Epidermal melanocyte (primary cell): ENCODE measurements around the gene TGFB2.

ENCODE experiments used
- DNase-seq: peaks from one replicate; pipeline ENCODE4 v3.0.0; 2011; ENCODE audit warnings: low spot score; ENCODE audit not compliant: insufficient read length

TGFB2 gene

DNA sequence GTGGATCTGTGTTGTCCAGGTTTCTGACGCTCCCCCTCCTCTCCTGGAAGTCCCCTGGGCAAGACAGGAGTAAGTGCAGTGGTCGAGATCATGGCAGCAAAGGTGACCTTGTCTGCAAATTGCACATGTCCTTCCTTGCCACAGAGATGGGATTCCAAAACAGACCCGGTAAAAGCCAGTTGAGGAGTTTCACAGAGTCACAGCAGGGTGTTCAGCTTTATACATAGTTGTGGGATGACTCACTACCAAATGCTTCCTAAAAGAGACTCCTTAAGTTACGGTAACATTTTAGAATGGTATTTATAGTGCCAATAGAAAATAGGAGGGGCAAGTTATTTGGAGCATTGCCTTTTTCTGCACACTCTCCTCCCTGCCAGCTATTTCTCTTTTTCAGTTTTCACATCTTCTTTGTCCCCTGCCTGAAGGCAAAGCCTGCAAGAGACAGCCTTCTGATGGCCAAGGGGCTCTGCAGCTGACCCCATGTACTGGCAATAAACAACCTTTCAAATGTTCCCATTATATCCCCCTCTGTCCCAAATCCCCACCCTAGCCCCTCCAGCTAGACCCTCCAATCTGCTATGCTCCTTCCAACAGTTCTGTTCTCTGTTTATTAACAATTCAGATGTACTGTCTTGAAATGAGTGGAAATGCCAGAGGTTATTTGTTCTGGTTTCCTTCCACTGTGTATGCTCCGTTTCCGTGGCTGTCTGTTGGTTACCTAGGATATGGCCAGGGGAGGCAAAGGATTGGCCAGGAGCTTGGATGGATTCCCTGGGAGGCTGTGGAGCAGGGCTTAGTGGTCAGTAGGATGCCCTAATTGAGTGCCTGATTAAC is 115.0 kb downstream of the TGFB2 start:
- peak; percentile 50 for DNase-seq

GRCh38 chr1:218461351-218461750 is 116.2 kb downstream of the TGFB2 start:
- DNase-seq, result no peak

- no peak for DNase-seq
These were observed 117.0 kb downstream of the TGFB2 start for GRCh38 chr1:218462116-218462515.

DNA sequence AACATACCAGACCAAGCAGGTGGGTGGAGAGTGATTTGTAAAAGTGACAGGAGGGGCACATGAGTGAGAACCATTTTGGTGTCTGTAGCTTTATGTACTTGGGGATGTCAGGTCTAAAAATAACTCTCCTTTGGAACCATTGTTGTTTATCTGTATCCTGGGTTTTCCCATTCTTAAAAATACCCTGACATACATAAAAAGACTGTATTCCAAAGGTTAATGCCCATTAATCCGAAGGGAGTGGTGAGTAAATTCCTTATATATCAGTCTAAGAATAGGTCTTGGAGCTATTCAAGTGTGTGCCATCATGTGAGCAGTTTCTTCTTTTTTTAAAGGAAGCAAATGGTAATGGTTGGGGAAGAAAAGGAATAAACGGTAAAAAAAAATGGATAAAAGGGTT is 117.5 kb downstream of the TGFB2 start:
- no peak for DNase-seq

DNA sequence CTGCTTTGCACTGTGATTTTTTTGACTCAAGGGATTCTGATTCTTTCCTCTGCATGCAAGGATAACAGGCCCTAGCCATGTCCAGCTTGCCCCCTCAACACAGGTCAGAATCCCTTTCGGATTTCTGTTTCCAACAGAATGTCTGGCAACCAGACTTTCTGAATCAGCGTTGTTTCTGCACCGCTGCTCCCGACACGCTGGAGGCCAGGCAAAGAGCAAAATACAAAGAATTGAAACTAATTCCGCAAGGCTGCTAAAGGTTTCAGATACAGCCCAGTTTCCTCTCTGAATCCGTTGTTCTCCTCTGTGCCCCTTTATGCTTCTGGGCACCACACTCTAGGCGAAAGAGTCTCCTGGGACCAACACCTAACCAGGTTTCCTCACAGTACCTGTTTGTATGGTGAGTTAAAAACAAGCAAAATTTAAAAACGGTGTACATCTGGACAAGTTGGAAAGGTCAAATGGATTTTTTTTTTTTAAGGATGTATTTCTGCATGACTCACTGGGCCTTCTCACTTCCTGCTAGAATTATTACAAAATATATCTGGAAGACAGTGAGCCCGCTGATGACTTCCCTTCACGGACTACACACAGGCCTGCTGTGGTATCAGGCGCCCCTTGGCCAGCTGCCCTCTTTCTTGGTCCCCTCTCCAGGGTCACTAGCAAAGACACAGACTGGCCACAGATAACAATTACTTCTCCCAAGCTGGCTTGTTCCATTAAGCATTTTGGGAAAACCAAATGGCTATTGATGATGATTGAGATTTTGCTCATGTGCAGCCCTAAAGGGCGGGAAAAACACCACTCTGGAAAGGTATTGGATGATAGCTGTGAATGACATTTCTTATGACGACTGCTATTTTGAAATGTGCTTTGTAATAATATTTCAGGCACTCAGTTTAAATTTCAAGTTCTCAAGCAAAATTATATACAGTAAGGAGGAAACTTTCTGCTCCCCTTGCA is 118.3 kb downstream of the TGFB2 start:
- DNase-seq, result no peak

DNA sequence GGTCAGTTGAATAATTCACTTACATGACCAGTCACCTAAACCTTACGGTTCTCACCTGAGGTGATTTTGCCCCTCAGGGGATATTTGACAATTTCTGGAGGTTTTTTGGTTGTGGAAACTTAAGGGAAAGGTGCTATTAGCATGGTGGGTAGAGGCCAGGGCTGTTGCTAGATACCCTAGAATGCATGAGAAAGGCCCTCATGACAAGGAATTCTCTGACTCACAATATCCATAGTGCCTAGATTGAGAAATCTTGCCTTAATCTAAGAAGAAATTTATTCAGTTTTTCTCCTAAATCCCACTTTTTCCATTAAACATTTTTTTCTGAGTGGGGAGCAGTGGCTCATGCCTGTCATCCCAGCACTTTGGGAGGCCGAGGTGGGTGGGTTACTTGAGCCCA is 119.7 kb downstream of the TGFB2 start:
- DNase-seq, result no peak

DNA sequence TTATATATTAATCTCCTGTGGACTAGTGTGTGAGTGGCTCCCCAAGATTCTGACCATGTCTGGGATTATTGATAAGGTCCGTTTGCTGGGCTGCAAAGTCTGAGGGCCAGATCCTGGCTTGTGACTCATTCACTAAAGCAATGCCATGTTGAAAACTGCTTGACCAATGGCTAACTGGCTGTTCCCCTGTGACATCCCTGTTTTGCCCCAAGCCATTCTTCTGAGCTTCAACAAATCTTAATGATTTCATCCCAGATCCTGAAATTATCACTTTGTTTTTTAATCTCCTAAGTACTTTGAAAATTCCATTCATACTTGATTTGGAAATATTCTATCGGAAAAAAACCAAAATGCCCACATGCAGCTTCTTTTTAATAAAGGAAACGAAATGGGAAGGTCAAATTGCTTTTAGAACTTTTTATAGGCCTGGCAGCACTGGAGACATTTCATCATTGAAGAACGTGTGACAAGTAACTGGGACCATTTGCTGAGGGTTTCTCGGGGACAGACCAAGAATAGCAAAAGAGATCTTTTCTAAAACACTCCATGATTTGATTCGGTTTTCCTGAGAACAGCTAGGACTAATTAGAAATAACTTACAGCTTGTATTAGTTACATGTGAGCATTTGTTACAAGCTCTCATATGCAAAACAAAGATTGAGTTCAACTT is 121.3 kb downstream of the TGFB2 start:
- no peak for DNase-seq

- no peak for DNase-seq
These were observed 122.3 kb downstream of the TGFB2 start for GRCh38 chr1:218467101-218468072.

GRCh38 chr1:218468711-218469110 is 123.6 kb downstream of the TGFB2 start:
- no peak for DNase-seq

DNA sequence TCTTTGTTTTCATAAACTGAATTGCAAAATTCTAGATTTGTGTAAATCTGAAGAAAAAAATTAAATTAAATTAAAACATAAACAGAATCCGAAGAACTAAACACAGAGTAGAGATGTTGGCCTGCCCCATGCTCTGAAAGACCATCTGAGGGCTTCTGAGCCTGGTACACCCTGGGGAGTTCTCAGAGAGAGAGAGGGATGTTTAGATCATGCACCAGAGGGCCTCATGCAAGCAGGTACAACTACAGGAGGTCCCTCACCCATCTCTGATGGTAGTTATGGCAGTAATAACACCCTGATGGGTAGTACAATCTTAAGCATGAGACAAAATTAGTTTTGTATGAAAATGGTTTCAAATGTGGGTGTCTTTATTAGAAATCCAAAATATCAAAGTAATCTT is 127.7 kb downstream of the TGFB2 start:
- DNase-seq, result no peak

DNA sequence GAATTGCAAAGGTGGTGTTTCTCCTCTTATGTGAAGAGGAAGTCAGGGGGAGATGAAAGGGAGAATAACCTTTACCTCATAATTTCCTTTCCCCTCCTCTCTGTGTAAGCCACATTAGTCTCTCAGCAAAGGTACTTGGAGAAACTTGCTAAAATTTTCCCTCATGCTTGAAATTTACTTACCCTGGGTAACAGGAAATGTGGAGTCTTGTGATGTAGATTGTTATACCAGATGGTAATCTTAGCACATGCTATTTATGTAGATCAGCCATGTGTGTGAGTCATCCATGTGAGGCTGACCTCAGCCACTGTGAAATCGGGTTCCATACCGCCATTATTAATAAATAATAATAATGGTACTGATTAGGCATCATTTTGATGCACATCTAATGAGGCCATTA is 128.4 kb downstream of the TGFB2 start:
- DNase-seq, result no peak

DNA sequence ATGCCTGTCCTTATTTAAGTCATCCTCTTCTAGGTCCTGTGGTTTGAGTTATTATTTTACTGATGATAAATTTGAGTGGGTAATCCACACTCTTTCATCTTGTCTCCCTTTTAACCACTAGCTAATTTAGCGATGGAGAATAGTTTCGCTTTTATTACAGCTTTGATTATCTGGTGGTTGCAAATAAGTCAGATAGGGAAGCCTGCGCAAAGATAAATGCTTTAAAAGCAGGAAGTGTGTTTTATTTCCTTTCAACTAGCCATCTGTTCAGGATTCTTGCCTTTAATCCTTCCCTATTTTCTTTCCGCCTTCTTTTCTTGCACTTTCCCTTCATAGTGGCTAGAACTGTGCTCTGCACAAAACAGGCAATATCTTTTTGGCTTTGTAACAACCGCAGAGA is 129.0 kb downstream of the TGFB2 start:
- no peak for DNase-seq

DNA sequence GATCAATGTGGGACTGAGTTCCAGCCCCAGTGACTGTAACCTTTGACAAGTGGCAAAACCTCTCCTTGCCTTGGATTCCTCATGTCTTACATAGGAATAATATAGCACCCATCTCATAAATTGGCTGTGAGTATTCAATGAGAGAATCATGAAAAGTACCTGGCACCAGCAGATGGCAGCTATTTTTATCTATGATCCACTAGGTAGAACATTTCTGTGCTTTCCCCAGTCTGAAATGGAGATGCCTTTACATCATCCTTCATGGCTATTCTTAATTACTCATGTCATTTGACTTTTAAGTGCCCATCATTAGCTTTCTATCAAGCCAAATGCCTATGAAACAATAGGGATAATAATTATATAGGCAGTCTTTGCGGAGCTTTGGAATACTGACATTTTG is 130.1 kb downstream of the TGFB2 start:
- no peak for DNase-seq

DNA sequence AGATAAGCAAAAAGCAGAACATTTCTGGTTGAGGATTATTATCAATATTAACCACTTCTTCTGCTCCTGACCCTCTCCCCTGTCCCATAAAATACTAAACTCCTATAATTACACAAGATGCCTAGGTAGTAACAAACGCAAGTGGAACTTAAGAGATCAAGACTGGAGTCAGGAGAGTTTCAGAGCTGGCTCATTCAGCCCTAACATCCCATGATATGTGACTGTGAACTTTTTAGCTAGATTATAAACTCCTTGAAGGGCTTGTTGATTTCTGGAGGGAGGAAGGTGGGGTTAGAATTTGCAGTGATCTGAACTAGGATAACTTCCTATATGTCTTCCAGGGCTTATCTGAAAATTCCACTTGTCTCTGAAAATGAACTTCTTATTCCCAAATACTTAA is 130.6 kb downstream of the TGFB2 start:
- DNase-seq, result no peak

DNA sequence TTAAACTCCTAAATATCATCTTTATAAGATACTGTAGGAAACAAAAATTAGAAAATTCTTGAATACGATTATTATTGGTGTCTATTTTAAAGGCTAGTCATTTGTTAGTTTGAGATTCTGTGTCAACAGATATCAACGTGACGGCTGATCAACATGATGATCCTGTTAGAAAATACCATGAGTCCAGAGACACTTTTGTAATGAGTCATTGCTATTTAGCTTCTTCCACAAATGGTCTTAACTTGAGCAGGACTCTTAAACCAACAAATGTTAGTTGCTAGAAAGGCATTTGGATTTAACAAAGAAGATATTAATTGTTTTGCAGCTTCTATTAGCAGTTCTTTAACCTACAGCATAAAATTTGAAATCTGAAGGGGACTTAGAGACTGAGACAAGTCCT is 131.2 kb downstream of the TGFB2 start:
- peak; percentile 51 for DNase-seq

- no peak for DNase-seq
These were observed 133.2 kb downstream of the TGFB2 start for GRCh38 chr1:218478336-218478735.

DNA sequence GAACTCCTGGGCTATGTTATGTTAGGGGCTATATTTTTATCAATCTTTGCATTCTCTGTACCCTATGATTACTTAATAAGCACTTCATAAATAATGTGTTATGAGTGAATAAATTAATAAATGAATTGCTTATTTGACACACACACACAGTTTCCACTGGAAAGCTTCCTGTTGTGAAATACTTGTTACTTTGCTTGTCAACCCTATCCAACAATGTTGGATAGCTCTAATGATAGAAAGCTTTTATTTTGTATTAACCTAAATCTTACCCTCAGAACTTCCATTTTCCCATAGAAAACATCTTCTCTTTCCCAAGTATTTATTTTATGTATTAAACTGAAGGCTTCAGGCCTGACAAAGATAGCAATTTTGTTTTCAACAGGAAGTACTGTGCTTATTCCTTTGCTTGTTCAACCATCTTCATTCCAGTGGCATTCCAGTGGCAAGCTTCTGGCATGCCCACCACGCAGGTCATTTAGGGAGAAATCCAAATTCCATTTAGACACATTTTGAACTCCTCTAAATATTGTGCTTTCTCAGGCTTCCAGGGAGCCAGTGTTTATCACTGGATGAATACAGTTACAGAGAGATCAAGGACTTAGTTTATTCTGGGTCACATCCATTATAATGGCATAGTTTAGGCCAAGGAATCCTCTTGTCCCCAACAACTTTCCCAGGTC is 134.4 kb downstream of the TGFB2 start:
- DNase-seq, result no peak

GRCh38 chr1:218480137-218480536 is 135.0 kb downstream of the TGFB2 start:
- DNase-seq, result no peak

DNA sequence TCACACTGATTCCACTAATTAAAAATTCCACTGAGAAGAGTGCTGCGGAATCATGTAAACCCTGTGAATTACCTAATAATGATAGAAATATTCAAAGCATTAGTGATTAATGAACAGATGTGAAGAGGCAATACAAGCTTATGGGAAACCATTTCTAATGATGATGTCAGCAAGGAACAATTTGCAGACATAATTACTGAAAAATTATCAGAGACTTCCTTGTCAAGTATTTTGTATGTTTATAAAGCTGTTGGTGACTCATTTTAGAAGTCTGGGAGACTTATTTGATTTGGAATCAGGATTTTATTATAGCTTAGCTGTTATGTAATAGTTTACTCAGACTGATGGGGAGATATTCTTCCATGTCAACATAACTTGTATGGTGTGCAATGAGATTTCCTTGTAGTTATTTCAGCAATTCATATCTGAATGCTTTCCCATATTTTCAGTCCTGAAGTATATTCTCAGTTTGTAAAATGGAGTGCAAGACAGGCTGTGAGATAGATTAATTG is 135.5 kb downstream of the TGFB2 start:
- DNase-seq, result no peak
